HCT116 (cell line): ENCODE results near the gene FGF1. TPM values are rescaled to one million over a fixed set of nuclear protein-coding genes. Genes with fewer than 3 reads are reported as not detected.

Experiments
- ATAC-seq: fragments of 200-7000 bp; cut with Tn5 transposase; 2 replicates; pipeline ENCODE4 v1.9.1; 2020; ENCODE audit warnings: mild to moderate bottlenecking, moderate library complexity
- BruUV-seq: library from RNA; stranded (reverse); fragments of 400-500 nt; replicated peaks from 2 replicates; lab custom pipeline; 2021; lab: Mats Ljungman, UMichigan
- CTCF ChIA-PET: fragments of 300-600 bp; sonication (Branson Sonifier 250); formaldehyde crosslinking; loops from one replicate; lab custom pipeline; 2021; ENCODE audit warnings: antibody characterized with exemption; lab: Charles Lee
- POLR2A ChIA-PET: fragments of 300-600, 350-600 bp; sonication (Branson Sonifier 250); formaldehyde crosslinking; loops from one replicate; lab custom pipeline; 2021; ENCODE audit warnings: antibody characterized with exemption; lab: Charles Lee
- RAD21 ChIA-PET, 2 experiments: fragments of 300-600 bp; sonication (Branson Sonifier 250); formaldehyde crosslinking; loops; one replicate each; lab custom pipeline; 2023; ENCODE audit warnings: low total read pairs in 2 of 2; ENCODE audit not compliant: uncharacterized antibody in 2 of 2, unreplicated experiment in 2 of 2, low non-redundant PET in 1 of 2; lab: Charles Lee
- DNase-seq: peaks from one replicate; pipeline ENCODE4 v3.0.0-alpha.2; 2010; ENCODE audit warnings: low read depth, low spot score
- H2AFZ ChIP-seq: fragments of 200-600 bp; shearing (Covaris generic), sonication (generic); 2 replicates; pipeline ENCODE4 v1.6.1; 2017; ENCODE audit warnings: low read depth, mixed run types, mixed read lengths, antibody characterized with exemption, low read length; ENCODE audit not compliant: poor library complexity, severe bottlenecking
- H3K27ac ChIP-seq: 2 replicates; pipeline ENCODE4 v1.5.1; 2012; ENCODE audit warnings: low read depth, low read length
- H3K27me3 ChIP-seq: fragments of 200-600 bp; sonication (generic); 2 replicates; pipeline ENCODE4 v1.6.1; 2016; ENCODE audit warnings: mixed run types, low read length, mixed read lengths; ENCODE audit not compliant: insufficient read depth
- H3K36me3 ChIP-seq, 2 experiments: fragments of 200-500 bp in 1 of 2; fragments of 200-600 bp in 1 of 2; sonication (Bioruptor generic) in 1 of 2; sonication (generic) in 1 of 2; 2 replicates each; pipeline versions ENCODE4 v1.5.1 to v1.6.1; 2014 to 2016; ENCODE audit warnings: low read length in 2 of 2, inconsistent platforms in 1 of 2, mixed read lengths in 1 of 2, mixed run types in 1 of 2; ENCODE audit not compliant: insufficient read depth in 2 of 2, control insufficient read depth in 1 of 2
- H3K4me1 ChIP-seq, 2 experiments: fragments of 200-600 bp in 1 of 2; sonication (generic) in 1 of 2; 2 replicates each; pipeline versions ENCODE4 v1.5.1 to v1.6.1; 2012 to 2017; ENCODE audit warnings: low read length in 2 of 2, inconsistent platforms in 1 of 2, mild to moderate bottlenecking in 1 of 2, mixed read lengths in 1 of 2, mixed run types in 1 of 2, moderate library complexity in 1 of 2; ENCODE audit not compliant: insufficient read depth in 2 of 2, control insufficient read depth in 1 of 2
- H3K4me2 ChIP-seq: fragments of 200-600 bp; sonication (generic); 2 replicates; pipeline ENCODE4 v1.6.1; 2017; ENCODE audit warnings: mixed run types, low read length, mixed read lengths
- H3K4me3 ChIP-seq, 2 experiments: fragments of 200-600 bp in 1 of 2; sonication (generic) in 1 of 2; replicated peaks in 1 of 2; 2 replicates each; pipeline ENCODE4 v1.5.1; 2011 to 2016; ENCODE audit warnings: low read length in 2 of 2, control low read depth in 1 of 2, low read depth in 1 of 2, mild to moderate bottlenecking in 1 of 2, mixed read lengths in 1 of 2, mixed run types in 1 of 2
- H3K79me2 ChIP-seq: fragments of 200-600 bp; sonication (generic); 2 replicates; pipeline ENCODE4 v1.6.1; 2017; ENCODE audit warnings: mild to moderate bottlenecking, mixed run types, low read length, moderate library complexity, mixed read lengths; ENCODE audit not compliant: insufficient read depth
- H3K9ac ChIP-seq: fragments of 200-600 bp; sonication (generic); 2 replicates; pipeline ENCODE4 v1.6.1; 2016; ENCODE audit warnings: low read length, mixed read lengths
- H3K9me2 ChIP-seq: fragments of 200-600 bp; sonication (generic), shearing (Covaris generic); 2 replicates; pipeline ENCODE4 v1.6.1; 2017; ENCODE audit warnings: mixed run types, mild to moderate bottlenecking, moderate library complexity; ENCODE audit not compliant: insufficient read depth
- H3K9me3 ChIP-seq, 2 experiments: fragments of 200-500 bp in 1 of 2; fragments of 200-600 bp in 1 of 2; sonication (Bioruptor generic) in 1 of 2; sonication (generic) in 1 of 2; 2 replicates each; pipeline ENCODE4 v1.6.1; 2014 to 2017; ENCODE audit warnings: low read length in 2 of 2, mixed read lengths in 2 of 2, inconsistent platforms in 1 of 2, low read depth in 1 of 2, mild to moderate bottlenecking in 1 of 2, mixed run types in 1 of 2, moderate library complexity in 1 of 2; ENCODE audit not compliant: control insufficient read depth in 1 of 2, insufficient read depth in 1 of 2
- H4K20me1 ChIP-seq: fragments of 200-600 bp; sonication (generic), shearing (Covaris generic); 2 replicates; pipeline ENCODE4 v1.6.1; 2017; ENCODE audit warnings: mixed run types, mild to moderate bottlenecking, moderate library complexity; ENCODE audit not compliant: insufficient read depth
- CBX3 ChIP-seq: IDR thresholded peaks from 2 replicates; pipeline ENCODE4 v1.6.1; 2012; ENCODE audit warnings: low read depth
- CEBPB ChIP-seq: IDR thresholded peaks from 2 replicates; pipeline ENCODE4 v1.6.1; 2012; ENCODE audit warnings: low read depth
- CTCF ChIP-seq, 3 experiments: fragments of 200-600 bp in 1 of 3; sonication (generic) in 1 of 3; IDR thresholded peaks in 2 of 3; conservative IDR thresholded peaks in 1 of 3; 2 replicates each; pipeline ENCODE4 v1.5.1; 2012 to 2017; ENCODE audit warnings: low read depth in 2 of 3, low read length in 2 of 3, antibody characterized with exemption in 1 of 3, borderline replicate concordance in 1 of 3, control low read depth in 1 of 3, mild to moderate bottlenecking in 1 of 3, mixed read lengths in 1 of 3, mixed run types in 1 of 3, moderate library complexity in 1 of 3; ENCODE audit not compliant: insufficient read depth in 1 of 3
- EGR1 ChIP-seq: IDR thresholded peaks from 2 replicates; pipeline ENCODE4 v1.6.1; 2012; ENCODE audit warnings: low read depth
- EZH2 ChIP-seq: fragments of 200-600 bp; sonication (generic); IDR thresholded peaks from 2 replicates; pipeline ENCODE4 v1.6.1; 2017; ENCODE audit warnings: antibody characterized with exemption, mixed run types
- EZH2phosphoT487 ChIP-seq: fragments of 200-600 bp; IDR thresholded peaks from 2 replicates; pipeline ENCODE4 v1.6.1; 2018; ENCODE audit warnings: antibody characterized with exemption, borderline replicate concordance
- FOSL1 ChIP-seq: IDR thresholded peaks from 2 replicates; pipeline ENCODE4 v1.6.1; 2012; ENCODE audit warnings: low read depth
- JUND ChIP-seq: IDR thresholded peaks from 2 replicates; pipeline ENCODE4 v1.6.1; 2012
- SRF ChIP-seq: IDR thresholded peaks from 2 replicates; pipeline ENCODE4 v1.6.1; 2012; ENCODE audit warnings: low read depth
- ZFX ChIP-seq: fragments of 450-650 bp; IDR thresholded peaks from 2 replicates; pipeline ENCODE4 v1.6.1; 2017
- intact Hi-C: fragments of 100-400 bp; cut with micrococcal nuclease; formaldehyde crosslinking; loops from 2 replicates; pipeline ENCODE4 v1.10.0; 2022
- total RNA-seq: library from RNA; stranded (reverse); gene quantifications from one replicate; pipeline ENCODE4 v1.2.1, GENCODE V29; 2021; ENCODE audit not compliant: unreplicated experiment

The FGF1 gene
- total RNA-seq, 1 experiment from 2014 or later: not detected

- TF ChIP-seq CTCF (IDR thresholded peaks at IDR 0.05 in 2 of 3, conservative IDR thresholded peaks at IDR 0.05 in 1 of 3; ENCODE audit: borderline replicate concordance in 1 of 3, insufficient read depth in 1 of 3, low read depth in 2 of 3, low read length in 2 of 3) (no peak), ZFX (no peak), EZH2phosphoT487 (no peak), EZH2 (no peak), CBX3 (no peak), JUND (no peak), EGR1 (no peak)
These were observed 21.8 kb downstream of the FGF1 start (continued) for GRCh38 chr5:142664067-142664466.

GRCh38 chr5:142663246-142663645, 22.6 kb downstream of the FGF1 start:
- H3K4me2 ChIP-seq: no peak overlapping the region
- ChIA-PET CTCF (no interaction called here), POLR2A (no interaction called here), RAD21 (interaction anchor here in 1 of 2 experiments (0.8 kb wide), 1 partner anchor 36 kb away, joined by 3 read pairs; no protein-coding TSS in a partner anchor)
- no peaks in the 10 kb centered on the region for H3K27me3 ChIP-seq
- no peak overlapping the region for H3K27ac ChIP-seq
- no peaks in the 10 kb centered on the region for H3K79me2 ChIP-seq
- no peak overlapping the region for H2AFZ ChIP-seq
- no peaks in the 10 kb centered on the region for H3K36me3 ChIP-seq
- DNase-seq: no peak
- intact Hi-C loops: no loop called here
- H3K9me2 ChIP-seq: no peaks in the 10 kb centered on the region
- H4K20me1 ChIP-seq: no peaks in the 10 kb centered on the region
- TF ChIP-seq FOSL1 (peak; percentile 46; the same call in 1 of the 2 replicates), CEBPB (no peak), SRF (no peak), JUND (peak; percentile 33; the same call in 1 of the 2 replicates)
- no TSS peak for BruUV-seq
- no peak overlapping the region for H3K4me3 ChIP-seq
- no peaks in the 10 kb centered on the region for H3K4me1 ChIP-seq
- ATAC-seq: no peak
- H3K9me3 ChIP-seq: no peaks in the 10 kb centered on the region
- no peak overlapping the region for H3K9ac ChIP-seq
